Cerebellar nuclear complex (tissue), 1 donor: ENCODE results near the gene GRK5.

Experiments
- DNase-seq, 2 experiments: peaks; one replicate each; lab custom pipeline; 2025; lab: John Stamatoyannopoulos, UW

The GRK5 gene

DNA sequence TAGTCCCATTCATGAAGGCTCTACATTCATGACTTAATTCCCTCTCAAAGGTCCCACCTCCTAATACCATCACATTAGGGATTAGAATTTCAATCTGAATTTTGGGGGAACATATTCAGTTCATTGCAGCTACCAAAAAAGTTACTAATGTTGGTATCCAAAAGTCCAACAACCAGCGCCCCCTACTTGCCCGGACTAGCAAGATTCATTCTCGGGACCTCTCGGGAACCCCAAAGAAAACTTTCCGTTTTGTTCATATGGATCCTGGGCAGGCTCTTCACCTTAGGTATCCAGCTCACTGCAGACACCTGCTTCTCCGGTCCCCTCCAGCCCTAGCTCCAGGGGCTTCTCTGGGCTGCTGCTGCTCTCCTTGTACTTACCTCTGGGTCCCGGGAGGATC, 8.9 kb upstream of the GRK5 start:
- no peak for DNase-seq

DNA sequence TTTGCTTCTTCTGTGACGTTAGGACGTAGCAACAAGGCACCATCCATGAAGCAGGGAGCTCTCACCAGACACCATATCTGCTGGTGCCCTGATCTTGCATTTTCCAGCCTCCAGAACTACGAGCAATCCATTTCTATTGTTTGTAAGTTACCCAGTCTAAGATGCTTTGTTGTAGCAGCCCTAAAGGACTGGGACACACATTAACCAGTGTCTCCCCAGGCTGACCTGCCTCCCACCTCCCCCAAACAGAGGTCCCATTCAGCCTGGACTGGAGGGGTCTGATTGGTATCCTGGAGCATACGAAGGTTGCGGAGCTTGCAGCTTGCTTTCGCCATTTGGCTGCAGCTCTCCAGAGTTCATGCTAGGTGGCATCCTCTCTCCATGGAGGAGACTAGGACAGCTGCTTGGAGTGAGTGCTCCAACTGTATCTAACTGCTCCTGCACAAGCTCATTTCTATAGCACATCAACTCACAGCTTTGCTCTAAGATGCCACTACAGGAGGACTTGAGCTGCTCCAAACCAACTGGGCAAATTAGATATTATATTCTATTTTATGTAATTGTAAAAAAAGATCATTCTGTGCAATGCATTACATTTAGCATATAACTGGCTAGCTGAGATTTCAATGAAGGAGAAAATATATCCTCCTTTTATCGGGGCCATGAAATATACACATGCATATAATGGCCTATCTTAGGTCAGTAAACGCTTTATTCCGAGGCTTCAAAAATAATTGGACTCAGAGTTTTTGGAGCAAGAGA, 8.0 kb upstream of the GRK5 start:
- peak in 1 of 2 experiments; percentile 55 for DNase-seq

DNA sequence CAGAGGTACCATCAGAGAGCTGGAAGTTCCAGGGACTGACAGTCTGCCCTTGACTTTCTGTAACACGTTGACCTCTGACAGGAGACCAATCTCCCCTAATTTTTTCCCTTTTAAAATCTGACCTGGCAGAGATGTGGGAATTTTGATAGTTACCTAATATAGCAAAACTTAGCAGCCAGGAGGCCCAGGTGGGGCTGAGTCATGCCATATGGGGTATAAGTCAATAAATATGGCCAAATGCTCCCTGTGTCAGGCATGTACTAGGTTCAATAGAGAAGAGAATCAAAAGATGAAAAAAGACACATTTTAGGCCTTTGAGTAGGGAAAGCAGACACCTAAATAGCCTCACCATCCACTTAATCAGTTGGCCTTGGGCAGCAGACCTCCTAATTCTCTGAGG, 6.1 kb upstream of the GRK5 start:
- no peak for DNase-seq

DNA sequence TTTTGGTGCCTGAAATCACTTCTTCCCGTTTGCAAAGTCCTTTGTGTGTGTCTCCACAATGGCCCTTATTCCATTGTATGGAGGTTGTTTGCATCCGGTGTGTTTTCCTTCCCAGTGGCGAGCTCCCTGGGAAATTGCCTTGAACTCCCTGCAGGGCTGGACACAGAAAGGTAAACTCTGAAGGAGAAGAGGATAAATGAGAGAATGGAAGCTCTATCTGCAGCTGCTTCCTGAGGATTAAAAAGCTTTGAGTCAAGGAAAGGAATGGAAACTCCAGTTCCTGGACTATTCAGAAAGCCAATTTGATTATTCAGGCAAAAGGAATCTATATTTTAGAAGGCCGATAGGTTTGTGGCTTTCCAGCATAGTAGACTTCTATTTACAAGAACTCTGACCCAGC, 4.4 kb upstream of the GRK5 start:
- no peak for DNase-seq

DNA sequence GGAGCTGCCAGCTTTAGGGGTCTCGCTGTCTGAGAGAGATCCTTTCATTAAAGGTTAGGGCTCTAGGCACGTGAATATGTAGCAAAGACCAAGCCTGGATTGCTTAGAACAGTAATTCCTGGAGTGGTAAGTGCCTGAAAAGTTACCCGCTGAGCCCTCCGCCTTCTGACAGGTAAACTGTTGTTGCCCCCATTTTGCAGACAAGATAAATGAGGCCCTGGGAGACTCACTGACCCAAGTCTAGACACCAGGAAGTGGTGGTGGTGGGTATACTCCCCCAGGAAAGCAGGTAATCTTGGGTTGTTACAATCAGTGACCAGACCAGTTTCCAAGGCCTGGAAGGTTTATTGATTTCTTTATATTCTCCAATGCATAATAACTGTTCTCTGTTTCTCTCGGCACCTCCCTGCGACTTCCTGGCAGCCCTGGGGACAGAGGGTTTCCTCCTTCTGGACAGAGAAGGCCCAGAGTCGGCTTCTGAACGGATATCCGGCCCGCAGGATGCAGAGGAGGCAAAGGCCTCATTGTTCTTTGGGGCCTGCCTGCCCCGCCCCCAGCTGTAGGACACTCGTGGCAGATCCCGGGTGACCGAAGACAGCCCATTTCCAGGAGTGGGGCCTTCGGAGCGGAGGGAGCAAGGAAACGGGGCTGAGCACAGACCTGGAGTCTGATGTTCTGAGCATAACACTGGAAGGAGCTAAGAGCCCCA, 1.3 kb upstream of the GRK5 start:
- no peak for DNase-seq

DNA sequence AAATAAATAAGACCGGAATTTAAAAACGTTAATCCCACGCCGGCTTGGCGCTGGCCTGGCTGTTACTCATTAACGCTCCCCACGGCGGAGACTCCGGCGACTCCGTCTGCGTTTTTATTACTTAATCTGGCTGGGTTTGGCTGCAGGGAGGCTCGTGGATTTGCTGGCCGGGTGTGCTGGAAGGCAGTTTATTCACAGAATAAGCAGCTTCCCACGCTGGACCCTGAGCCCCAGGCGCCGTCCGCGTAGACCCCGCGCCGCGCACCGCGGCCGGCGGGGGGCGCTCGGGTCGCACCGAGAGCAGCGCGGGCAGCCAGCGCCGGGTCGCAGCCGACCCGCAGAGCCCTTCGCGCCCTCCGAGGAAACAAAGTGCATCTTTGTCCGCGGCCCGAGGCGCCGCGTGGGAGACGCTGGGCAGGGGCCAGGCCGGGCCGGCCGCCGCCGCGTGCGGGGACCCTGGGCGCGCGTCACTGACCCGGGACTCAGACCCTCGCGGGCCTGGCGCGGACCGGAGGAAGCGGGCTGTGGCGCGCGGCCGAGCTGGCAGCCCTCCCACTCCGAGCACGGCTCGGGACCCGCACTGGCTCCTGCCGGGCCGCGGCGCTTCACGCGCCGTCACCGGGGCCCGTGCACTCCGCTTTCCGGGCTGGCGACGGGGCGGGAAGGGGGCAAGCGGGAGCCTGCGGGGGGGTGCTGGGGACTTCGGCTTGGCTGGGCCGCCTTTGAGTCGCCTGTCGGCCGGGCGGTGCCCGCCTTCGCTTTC, 587 bp upstream of the GRK5 start:
- no peak for DNase-seq

DNA sequence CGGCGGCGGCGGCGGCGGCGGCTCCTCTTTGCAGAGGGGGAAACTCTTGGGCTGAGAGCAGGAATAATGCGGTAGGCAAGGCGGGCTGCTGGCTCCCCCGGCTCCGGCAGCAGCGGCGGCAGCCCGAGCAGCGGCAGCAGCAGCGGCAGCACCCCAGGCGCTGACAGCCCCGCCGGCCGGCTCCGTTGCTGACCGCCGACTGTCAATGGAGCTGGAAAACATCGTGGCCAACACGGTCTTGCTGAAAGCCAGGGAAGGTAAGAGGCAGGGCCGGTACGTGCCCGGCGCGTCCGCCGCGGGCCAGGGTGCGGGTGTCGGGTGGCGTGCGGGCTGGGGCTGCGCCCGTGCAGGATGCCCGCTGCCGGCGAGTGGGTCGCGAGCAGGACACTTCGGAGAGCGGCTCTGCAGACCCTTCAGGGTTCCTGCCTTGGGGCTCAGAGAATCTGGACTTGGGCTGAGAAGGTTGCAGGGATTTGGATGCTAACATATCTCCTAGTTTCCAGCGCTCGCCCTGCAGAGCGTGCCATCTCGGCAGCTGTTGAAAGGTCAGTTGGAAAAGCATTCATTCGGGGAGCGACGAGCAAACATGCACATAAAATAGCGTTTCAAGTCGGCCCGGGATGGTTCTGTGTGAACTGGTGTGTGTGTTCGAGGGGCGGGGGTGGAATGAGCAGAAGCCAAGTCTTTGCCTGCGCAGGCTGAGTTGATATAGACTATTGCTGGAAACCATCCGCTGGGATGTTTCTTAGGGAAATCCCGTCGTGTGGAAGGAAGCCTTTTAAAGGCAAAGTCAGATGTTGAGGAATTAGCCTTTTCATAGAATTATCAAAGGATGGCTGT, 562 bp downstream of the GRK5 start:
- DNase-seq: no peak

DNA sequence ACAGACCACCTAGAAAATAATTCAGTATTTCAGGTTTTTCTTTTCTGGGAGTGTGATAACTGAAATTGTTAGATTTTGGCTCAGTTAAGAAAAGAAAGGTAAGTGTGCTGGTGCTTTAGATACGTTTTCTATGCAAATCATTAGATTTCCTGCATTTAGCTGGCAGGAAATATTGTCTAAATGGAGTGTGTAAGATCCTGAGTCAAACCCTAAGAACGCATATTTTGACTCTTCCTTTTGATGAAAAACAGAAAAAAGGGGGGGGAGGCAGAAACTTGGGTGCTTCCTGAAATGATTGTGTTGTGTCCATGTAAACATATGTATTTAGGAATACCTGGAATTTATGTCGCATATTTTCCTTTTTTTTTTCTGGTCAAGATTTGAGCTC, 1.2 kb downstream of the GRK5 start:
- DNase-seq: no peak

DNA sequence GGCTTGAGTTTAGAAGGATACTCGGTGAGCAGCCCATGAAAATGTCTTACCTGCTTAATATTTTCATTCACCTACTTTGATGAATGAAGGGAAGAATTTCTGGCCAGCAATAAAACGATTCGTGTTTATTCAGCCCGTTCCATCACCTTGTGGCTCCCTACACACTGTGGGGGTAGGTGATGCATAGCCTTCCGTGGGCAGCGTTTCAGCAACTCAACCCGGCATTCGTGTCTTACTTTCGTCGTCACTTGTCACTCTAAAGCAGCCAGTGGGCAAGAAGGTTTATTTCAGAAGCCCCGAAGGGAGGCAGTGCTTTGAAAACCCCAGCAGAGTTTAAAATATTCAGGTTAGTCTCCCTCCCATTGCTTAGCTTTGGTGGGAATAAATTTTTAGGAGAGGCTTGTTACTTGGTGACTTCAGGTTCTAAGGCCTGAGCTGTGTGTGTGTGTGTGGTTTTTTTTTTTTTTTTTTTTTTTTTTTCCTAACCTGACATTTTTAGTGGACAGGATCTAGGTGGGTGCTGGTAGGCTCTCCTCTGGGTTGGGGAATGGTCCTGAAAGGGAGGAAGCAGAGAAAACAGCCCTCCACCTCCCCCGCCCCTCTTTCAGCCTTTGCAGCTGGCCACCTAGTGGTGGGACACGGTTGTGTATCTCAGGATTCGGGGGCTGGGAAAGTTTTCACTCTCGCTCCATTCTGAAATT, 1.8 kb downstream of the GRK5 start:
- DNase-seq: no peak

DNA sequence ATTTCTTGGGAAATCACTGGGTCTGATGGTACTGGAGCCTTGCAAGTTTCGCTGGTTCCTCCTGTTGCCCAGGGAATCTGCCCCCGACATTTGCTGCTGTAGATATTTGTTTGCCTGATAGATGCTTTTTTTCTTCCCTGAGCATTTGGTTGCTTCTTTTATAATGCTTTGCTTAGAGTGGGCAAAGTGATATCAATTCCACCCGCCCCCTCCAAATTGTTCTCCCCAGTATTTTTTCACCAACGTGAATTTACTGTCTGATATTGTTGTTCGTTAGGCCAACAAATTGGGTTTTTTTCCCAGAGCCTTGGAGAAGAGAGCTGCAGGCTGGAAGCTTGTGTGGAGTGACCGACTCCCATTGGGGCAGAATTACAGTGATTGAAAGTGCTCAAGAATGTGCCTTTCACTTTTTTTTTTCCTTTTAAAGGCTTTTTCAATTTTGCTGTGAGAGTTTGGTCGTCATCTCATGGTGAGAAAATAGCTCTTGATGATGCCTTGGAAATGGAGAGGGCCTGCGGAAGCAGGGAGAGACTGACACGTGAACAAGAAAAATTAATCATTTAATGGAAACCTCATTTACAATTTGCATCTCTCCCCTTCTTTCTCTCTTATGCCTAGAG, 2.5 kb downstream of the GRK5 start:
- no peak for DNase-seq

DNA sequence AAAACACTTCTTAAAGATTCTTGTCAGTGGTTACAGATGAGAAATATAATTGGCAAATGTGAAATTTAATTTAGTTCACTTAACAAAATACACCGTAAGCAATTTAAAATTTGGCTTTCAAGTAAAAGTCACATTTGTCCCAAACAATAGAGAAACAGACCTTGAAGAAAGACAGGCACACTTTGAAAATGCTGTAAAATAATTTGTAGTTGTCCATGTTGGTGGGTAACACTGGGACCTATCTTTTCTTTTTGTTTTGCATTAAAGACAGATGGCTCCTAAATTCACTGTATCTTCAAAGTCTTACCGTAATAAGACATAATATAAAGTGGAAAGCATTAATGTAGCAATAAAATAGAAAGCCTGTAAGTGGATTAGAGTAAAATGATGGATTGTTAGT, 3.3 kb downstream of the GRK5 start:
- no peak for DNase-seq

DNA sequence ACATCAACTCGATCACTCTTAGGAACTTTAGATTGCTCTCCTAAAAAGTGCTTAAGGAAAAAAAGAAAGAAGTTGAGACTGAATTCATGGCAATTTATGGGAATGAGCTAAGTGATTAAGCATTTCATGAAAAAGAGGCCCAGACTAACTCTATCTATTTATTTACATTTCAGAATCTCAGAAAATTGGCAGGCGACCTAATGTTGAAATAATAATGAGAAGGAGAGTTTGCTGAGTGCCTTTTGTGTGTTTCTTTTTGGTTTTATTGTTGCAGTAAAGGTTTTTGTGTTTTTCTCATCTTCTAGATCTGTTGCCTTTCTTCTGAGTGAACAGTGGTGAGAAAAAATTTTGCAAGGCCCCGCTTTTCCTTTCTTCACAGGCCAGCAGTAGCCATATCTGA, 3.8 kb downstream of the GRK5 start:
- DNase-seq: no peak

DNA sequence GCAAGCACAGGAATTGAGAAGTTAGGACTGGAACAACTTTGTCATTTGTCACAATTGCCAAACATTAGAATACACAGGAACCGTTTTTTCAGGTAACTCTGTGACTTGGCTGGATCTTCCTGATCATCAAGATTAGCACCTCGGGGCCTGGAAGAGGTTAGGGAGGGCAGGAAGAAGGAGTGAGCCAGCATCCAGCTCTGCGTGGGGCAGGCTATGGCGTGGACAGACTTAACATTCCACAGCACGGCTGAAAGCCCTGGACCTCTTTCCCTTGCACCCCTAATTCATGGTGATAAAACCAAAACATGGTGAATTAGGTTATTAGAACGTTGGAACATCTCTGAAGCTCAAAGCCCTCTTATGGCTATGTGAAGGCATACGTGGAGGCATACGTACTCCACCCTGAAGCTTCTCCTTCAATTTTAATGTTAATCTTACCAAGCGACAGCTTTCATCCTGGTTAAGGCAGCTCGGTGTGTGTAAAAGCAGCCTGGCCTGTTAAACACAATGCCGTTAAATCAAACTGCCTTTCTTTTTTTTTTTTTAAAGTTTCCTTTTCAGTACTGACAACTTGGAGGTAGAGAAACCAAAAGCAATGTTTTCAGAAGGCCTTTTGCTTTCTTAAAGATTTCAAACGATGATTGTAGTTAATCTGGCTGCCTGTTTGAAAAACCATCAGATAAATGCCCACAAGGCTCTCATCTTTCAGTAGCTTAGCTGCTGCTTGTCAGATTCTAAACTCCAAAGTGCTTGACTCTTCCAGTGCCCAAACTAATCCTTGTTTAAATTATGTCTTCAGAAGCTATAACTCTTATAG, 4.5 kb downstream of the GRK5 start:
- no peak for DNase-seq

DNA sequence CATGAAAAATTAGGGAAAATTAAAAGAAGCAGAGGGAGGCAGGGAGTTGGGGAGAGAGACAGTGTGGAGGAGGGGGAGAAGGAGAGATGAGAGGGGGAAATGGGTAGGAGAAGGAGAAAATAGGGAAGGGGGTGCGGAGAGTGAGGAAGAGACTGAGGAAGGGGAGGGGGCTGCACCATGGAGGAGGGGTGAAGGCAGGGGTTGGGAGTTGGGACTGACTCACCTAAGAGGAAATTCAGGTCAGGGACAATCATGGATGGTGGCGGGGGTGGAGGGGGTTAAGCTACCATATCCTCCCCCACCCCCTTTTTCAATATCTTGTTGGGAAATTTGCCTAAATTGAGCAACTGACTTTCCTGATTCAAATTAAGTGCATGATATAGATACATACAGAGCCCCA, 8.0 kb downstream of the GRK5 start:
- DNase-seq: no peak

DNA sequence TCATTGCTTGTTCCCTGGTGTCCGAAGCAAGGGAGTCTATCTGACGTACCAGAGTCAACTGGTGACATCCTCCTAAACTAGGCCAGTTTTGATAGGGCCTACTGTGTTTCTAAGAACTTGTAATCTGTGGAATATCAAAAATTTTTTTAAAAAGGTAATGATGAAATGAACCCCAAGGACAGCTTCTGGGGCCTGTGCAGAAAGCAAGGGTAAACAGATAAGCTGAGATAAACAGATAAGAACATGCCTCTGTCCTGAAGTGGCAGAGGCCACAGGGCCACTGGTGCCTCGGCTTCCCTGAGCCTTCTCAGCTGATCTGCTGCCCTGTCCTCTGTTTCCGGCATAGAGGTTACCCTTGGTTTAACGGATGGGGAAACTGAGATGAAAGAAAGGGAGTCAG, 8.8 kb downstream of the GRK5 start:
- DNase-seq: no peak

DNA sequence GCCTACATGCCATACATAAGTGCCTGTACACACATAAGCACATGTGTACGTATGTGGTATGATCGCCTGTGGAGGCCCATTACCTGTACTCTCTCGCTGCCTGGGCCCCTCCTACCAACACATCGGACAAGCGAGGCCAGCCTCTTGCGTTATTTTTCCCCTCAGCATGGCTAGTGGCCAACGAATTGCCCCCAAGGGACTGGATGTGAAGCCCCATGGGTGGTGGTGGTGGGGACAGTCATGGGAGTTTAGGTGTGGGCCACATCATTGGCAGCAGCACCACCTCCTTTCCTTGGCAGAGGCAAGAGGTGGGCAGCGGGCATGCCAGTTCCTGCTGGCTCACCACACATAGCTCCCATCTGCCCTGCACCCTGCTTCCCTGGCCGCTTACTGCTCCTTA, 10.0 kb downstream of the GRK5 start:
- DNase-seq: no peak

DNA sequence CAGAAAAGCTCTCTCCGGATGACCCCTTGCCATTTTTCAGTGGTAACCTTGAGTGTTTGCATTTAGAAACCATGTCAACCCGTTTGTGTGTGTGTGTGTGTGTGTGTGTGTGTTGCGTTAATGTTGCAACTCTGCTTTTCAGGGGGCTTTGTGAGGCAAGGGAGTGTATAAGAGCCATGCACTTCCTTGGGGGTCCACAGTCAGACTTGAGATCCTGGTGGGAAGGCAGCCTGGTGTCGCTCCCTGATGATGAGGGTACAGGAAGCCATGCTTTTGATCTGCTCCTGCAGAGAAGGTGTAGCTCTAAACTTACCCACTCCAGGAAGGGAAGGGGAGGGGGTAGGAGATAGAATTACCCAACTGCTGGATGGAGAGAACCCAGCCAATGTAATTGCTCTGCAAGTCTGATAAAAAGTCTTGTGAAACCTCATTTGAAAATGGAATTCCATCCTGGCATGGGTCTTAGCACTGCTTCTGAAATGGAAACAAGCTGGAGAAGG, 10.7 kb downstream of the GRK5 start:
- DNase-seq: no peak

DNA sequence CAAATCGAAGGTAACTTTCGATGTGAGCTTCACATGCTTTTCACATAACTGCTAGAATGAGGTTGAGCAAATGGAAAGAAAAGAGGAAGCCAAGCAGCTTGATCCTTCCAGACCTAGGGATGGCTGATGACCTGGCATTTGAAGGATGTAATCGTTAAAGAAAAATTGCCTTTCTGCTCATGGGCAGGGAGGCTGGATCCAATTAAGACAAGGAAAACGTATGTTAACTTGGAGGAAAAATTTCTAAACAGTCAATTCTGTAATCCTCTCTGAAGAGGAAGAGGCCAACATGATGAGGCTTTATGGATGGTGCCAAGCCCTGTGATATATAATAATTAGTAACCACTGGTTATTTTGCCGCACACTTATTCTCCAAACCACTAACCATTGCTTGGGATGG, 12.5 kb downstream of the GRK5 start:
- DNase-seq: no peak

DNA sequence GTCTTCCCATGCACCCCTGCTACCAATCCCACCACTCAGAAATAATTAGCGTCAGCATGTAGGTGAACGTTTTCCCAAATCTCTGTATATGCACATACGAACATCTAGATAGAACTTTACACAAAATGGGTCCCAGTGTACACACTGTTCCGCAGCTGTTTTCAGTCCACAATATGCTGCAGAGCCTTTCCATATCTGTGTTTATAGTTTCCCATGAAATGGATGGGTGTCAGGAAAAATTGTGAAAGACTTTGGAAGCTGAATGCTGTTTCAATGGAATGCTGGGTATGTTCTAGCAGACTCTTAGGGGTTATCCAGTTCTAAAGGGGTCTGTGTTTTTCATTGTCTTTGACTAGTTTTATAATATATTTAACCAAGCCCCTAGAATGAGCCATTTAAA, 13.8 kb downstream of the GRK5 start:
- DNase-seq: no peak

DNA sequence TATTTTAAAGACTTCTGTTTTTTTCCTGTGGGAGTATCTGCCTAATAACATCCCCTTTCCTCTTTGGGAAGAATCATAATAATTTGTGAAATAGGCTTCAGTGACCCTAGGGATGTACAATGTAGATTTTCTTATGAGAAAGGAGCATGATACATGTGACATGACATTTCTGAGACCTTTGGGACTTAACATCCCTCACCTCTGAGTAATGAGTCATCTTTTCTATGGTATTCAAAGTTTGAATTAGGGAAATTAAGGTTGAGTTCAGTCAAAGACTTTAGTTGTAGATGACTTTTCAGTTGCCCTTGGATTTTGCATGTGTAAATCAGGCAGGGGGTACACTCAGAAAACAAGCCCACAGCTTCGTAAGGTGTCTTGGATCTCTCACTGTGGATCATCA, 14.3 kb downstream of the GRK5 start:
- no peak for DNase-seq
